Tongue (tissue), 2 donors: ENCODE results near the gene OXLD1. TPM values are rescaled to one million over a fixed set of nuclear protein-coding genes. Genes with fewer than 3 reads are reported as not detected.
"Not testable (repeated sequence)": the region's sequence is repeated elsewhere in the genome, so short reads cannot be mapped to it uniquely, and the experiment has no call there.

Experiments
- DNase-seq: peaks from one replicate; pipeline ENCODE4 v3.0.0-alpha.2; 2015
- total RNA-seq: library from RNA; depleted of rRNA; stranded (reverse); fragments of >200 nt; gene quantifications from one replicate; pipeline ENCODE4 v1.2.3, GENCODE V29; 2014

The OXLD1 gene
- total RNA-seq, 1 donor from 2014 or later = 6.3 TPM

DNA sequence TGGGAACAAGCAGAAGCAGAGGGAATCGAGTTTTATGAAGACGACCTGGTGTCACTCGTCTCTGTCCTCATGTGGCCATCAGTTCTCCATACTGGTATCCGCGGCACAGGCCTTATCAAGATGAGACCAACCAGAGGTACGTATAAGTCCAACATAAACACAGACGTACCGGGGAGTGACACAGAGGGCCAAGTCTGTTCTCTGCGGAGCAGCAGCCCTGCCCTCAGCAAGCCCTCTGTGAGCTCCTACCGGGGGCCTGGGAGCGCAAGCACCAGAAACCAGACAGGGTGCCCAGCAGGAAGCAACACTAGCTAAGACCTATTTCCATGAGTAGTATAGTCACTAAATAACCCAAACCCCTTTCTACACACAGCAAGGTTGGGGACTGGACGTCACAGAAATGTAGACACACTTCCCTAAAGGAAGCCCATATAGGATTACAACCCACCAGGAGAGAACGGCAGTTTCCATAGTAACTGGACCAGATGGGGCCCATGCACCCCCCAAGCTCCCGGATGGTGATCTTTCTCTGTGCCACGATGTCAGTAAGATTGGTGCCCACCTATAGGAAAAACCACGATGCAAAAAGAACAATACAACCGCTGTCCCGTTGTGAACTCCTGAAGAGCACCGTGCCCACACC lies 16.3 kb upstream of the OXLD1 start:
- DNase-seq = no peak

DNA sequence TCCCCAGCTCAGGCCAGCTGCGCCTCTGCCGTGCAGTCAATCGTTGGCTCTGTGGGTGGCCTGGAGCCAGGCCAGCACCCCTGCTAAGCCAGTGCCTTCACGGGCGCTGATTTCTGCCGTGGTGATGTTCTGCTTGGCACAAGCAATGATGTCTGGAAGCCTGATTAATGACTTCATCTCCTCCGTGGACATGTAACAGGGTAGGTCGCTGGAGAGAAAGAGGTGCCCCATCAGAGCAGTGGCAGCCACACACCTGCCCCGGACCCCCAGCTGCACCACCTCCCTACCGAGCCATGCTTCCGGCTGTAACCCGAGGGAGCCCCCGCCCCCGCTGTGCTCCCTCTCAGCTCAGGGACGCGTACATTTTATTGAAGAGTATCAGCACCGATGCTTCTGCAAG lies 15.3 kb upstream of the OXLD1 start:
- no peak for DNase-seq

DNA sequence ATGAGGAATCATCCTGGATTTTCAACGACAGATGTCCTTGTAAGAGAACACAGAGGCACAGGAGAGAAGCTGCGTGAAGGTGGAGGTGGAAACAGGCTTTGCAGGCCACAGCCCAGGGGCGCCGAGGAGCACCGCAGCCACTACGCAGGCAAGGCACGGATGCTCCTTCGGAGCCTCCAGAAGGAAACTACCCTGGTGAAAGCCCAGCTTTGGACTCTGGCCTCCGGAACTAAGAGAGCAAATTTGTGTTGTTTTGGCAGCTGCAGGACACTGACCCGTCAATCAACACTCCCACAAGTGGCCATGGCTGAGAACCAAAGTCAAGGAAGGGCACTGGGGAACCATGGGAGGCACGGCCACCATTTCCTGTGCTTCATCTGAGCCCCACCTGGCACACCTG lies 13.7 kb upstream of the OXLD1 start:
- DNase-seq = no peak

DNA sequence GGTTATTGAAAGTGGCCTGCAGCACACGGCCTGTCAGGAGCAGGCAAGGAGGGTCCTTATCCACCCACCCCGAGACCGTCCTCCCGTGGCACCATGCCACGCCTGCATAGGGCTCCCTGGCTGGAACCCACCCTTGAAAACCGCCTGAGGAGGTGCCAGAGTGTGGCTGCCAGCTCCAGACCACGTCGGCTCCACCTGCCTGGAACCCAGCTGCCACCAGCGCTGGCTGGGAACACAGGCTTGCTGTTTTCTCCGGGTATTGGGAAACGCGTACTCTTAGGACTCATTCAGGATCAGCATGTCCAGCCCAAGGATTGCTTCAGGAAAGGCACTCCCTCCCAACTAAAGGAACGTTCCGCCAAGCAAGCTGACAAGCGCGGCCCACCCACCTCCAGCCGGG lies 10.5 kb upstream of the OXLD1 start:
- no peak for DNase-seq

DNA sequence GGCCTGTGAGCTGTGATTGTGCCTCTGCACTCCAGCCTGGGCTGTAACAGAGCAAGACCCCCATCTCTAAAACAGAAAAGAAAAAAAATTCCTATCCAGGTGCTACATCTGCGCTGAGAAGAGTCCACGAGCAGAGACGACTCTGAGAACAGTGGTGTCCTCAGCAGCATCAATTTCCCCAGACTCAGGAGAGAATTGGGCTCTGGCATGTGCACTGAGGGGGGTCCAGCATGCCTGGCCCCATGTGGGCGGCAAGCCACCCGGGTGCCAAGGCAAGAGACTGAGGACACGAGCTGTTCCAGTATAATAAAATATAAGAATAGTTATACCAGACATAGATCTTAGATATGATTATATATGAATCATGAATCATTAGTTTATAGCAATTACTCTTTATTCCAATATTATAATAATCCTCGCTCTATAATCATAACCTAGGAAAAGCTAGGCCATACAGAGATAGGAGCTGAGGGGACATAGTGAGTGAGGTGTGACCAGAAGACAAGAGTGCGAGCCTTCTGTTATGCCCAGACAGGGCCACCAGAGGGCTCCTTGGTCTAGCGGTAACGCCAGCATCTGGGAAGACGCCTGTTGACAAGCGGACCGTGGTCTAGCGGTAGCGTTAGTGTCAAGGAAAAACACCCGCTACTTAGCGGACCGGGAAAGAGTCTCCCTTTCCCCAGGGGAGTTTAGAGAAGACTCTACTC lies 9.3 kb upstream of the OXLD1 start:
- DNase-seq = not testable (repeated sequence)

DNA sequence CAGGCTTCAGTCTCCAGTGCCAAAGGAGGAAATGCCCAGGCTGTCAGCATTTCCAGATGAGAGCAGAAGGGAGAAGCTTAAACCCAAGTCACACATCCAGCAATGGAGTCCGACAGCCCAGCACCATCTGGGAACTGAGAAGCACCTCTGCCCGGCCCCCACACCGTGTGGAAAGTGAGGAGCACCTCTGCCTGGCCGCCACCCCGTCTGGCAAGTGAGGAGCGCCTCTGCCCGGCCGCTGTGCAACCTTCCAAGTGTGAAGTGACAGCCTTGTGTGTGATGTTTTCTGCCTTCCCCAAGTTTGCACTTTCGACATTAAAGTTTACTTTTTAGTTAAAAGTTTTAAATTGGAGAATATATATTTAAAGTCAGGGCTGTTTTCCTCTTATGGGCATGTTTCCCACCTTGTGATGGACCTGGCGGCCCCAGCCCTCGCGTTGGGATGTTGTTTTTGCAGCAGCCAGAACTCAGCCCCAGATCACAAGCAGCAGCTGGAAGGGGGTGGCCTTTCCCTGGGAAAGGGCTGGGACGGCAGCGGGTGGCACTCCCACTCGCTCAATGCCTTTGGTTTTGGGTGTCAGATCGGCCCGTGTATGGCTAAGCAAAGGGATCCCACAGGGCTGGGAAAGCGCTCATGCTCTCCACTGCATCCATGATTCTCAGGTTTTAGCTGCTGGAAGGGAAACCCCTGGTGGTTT lies 7.3 kb upstream of the OXLD1 start:
- no peak for DNase-seq

DNA sequence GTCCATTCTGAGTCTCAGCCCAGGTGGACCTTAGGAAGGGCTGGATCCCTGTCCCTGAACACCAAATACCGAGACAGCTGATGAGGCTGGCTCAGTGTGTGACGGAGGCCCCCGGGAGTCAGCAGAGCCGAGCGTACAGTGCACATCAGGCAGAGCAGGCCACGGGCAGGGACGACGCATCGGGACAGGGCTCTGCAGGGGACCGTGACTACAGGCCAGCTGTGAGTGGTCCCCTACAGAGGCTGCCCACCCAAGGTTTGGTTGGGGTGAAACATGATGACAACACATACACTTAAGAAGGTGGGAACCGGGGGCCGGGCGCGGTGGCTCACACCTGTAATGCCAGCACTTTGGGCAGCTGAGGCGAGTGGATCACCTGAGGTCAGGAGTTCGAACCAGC lies 6.5 kb upstream of the OXLD1 start:
- no peak for DNase-seq

DNA sequence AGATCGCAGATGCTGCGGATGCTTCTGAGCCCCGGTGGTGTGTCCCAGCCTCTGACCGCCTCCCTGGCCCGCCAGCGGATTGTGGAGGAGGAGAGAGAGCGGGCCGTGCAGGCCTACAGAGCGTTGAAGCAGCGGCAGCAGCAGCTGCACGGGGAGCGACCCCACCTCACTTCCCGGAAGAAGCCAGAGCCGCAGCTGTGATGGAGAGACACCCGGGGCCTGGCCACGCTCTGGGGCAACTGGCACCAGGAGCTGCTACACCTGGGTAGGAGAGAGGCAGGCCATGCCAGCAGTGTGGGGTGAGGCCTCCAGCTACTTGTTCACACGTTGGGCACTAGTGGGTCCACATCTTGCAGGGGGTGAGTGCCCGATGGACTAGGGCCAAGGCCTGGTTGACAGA lies 6.1 kb upstream of the OXLD1 start:
- DNase-seq = no peak

DNA sequence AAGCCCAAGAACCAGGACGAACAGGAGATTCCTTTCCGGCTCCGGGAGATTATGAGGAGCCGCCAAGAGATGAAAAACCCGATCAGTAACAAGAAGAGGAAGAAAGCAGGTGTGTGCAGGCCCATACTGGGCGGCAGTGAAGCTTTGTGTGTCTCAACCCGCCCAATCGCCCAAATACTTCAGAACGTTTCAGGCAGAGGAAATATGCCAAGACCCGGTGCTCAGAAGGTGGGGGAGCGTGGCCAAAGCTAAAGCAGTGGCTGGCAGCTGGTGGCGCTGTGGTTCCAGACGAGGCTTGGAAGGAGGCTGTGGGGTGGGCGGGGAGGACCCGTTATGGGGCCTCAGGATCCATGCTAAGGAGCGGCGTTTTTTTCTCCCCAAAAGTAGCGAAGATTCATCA lies 1.3 kb upstream of the OXLD1 start:
- DNase-seq = no peak

DNA sequence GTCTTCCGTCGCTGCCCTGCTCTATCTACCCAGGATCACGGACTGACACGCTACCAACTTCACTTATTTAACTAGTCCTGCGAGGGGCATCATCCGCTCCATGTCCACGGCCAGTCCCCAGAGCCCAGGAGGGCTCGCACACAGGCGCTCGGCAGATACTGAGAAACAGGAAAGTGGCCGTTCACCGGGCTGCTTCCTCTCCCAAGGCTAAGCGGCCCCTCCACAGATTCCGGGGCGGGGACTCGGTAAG lies 388 bp downstream of the OXLD1 start:
- no peak for DNase-seq

DNA sequence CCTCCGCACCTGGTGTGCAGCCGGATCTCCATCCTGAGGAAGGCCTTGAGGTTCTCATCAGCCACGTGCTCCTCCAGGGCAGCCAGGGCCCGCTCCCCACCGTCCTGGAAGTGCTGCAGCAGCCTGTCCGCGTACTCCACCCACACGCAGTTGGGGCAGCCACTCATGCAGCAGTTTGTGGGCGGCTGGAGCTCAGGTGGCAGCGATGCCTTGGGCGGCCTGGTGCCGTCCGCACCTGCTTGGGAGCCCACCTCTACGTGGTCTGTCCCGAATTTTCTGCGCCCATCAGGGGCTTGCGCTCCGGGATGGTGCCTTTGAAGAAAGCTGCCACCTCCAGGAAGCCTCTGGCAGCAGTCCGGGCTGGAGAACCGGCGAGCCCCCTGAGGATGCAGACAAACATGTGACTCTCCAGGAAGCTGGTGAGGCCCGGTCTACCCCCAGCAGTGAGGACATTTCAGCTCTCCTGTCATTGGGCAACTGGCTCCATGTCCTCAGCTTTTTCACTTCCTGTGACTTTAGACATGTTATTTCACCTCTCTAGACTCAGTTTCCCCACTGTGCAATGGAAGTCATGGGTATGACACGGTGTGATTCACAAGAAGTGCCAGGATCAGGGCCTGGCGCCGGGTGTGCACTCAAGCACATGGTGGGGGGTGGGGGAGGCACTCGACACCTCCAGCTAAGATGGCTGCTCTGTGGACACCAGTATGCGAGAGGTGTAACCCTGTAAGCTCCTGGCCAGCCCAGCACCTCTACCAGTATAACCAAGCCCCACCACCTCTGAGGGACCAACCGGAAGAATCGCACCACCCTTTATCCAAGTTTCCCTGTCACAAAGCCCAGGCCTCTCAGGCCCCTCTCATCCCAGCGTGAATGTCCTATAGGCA lies 957 bp downstream of the OXLD1 start:
- DNase-seq = no peak

DNA sequence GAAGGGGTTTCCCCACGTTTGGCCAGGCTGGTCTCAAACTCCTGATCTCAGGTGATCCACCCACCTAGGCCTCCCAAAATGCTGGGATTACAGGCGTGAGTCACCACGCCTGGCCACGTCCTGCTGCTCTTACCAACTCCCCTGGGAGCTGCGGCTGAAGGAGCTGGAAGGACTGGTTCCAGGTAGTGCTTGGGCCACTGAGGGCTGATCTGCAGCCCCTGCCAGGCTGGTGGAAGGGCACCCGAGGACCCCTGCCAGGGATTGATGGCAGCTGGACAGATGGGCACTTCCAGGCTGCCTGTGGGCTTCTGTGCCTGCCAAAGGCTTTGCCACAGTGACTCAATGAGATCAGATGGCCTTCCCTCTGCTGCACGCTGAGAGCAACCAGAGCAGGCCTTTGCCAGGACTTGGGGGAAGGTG lies 2.3 kb downstream of the OXLD1 start:
- no peak for DNase-seq

DNA sequence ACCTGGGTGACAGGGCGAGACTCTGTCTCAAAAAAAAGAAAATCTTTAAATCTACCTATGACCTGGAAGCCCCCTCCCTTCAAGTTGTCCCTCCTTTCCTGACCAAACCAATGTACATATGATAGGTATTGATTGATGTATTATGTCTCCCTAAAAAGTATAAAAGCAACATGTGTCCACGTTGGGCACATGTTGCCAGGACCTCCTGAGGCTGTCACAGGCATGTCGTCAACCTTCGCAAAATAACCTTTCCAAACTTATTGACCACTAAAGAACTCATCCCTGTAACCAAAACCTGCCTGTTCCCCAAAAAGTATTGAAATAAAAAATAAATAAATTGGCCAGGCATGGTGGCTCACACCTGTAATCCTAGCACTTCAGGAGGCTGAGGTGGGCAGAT lies 4.4 kb downstream of the OXLD1 start:
- no peak for DNase-seq

DNA sequence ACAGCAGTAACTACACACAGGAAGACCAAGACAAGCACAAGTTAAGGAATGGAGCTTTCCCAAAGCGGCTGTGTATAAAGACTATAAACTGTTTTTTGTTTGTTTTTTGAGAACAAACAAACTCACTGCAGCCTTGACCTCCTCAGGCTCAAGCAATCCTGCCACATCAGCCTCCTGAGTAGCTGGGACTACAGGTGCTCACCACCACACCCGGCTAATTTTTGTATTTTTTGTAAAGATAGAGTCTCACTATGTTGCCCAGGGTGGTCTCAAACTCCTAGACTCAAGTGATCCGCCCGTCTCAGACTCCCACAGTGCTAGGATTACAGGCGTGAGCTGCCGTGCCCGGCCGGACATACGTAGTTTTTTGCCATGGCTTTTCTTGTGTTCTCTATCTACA lies 6.0 kb downstream of the OXLD1 start:
- no peak for DNase-seq

DNA sequence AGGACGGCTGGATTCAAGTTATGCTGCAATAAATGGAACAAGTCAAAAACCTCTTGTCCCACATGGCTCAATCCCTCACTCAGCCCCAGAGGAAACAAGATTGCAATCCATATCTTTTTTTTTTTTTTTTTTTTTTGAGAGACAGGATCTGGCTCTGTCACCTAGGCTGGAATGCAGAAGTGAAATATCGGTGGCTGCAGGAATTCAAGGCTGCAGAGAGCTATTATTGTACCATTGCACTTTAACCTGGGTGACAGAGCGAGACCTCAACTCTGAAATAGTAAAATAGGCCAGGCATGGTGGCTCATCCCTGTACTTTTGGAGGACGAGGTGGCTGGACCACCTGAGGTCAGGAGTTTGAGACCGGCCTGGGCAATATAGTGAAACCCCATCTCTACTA lies 7.4 kb downstream of the OXLD1 start:
- DNase-seq = no peak

DNA sequence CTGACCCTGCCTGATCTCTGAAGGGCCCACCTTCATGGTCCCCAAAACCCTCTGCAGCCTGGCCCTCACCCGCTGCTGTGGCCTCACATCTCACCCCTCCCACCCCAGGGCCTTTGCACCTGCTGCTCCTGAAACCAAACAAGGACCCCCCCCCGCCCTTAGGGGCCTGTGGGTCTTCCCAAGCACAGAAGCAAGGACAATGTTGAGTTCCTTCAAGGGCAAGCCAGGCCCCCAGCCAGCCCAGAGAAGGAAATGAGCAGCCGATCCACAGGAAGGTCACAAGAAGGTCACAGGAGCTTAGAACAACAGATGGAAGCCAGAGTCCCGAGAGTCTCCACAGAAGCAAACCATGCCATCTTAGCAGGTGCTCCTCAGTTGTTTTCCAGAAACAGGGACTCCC lies 9.6 kb downstream of the OXLD1 start:
- DNase-seq = no peak

DNA sequence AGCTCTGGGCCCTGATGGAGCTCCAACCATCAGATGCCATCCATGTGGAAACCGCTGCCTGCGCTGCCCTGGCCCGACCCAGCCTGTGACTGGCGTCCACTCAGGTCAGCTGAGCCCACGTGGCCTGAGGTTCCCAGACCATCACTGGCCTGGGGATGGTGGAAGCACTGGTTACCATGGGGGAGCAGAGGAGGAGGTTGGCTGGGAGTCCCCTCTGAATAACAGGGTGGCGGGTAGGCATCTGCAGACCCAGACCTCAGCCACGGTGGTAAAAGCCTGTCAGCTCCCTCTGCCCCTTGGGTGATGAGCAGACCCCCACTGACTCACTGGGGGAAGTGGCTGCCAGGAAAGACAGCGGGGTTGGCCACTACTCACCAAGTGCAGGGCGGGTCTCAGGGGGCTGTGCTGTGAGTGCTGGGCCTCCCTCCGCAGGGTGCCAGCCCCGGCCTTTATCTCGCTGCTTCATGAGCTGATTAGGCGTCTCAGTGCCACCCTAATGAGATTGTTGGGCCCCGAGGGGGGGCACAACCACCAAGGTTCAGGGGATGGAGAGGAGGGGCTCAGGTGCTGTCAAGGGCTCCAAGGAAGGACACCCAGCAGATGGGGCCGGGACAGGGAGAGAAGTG lies 10.2 kb downstream of the OXLD1 start, which contains the start of gene PDE6G:
TSS of gene PDE6G (minus strand) at position 425 of the 626 bp plus-strand sequence. CDS start 3,237 bp downstream, outside the sequence.
- DNase-seq = no peak

DNA sequence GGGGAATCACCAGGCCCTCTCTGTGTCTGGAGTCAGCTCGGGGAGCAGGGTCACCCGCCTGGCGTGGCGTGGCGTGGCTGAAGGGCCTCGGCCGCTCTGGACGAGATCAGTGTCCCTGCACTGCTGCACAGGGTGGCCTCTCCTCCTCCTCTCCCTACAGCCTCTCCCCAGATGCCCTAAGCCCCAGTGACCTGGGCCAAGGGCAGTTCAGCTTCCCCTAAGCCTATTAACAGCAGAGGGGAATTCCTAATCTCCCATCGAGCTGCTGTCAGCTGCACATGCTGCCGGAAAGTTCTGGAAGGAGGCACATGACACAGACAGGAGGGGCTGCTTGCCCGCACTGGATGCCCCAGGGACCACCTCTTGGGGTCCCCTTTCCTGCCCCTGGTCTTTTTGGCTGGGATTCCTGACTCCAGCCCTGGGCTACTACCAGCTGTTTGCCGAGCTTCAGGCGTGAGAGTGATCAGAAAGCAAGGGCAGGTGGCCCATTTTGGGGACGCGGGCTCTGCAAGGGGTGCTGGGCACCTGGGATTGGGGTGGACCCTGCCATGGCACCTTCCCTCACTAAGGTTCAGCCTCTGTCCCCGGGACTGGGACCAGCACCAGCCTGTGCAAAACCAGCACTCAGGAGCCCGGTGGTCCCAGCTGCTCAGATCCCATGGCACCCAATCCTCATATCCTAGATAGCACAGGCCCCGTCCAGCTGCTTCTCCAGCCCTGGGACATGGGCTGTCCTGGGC lies 10.9 kb downstream of the OXLD1 start:
- no peak for DNase-seq

DNA sequence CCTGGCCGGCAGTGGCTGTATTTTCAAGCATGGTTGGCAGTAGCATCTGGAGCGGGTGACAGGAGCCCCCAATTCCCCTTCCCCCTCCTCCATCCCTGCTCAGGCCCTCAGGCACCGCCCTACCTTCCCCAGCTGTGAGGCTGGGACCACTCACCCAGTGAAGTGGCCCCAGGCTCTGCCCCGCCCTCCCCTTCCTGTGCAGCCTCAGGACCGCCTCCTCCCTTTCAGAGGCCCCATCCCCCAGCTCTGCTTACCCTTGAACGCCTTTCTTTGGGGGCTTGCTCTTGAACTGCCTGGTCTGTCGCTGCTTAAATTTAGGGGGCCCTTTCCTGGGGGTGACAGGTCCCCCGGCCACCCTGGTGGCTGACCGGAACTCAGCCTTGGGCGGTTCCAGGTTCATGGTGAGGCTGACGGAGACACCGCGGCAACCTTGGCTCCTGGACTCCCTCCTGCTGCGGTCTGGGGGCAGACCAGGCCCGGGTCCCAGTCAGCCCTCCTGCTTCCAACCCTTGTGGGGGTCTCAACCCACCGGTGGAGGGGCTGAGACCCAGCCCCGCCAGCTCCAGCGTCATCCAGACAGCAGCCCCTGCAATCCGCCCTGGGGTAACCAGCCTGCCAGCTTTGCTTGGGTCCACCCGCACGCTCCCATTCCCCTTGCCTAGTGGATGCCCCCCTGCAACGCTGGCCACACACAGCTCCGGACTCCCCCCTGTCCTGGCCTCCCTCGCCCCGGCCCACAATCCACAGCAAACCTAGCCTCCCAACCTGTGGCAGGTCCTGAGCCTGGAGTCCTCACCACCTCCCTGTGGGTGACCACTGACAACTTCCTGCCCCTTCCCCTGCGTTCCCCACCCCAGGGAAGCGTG lies 13.3 kb downstream of the OXLD1 start:
- peak; percentile 16 for DNase-seq

DNA sequence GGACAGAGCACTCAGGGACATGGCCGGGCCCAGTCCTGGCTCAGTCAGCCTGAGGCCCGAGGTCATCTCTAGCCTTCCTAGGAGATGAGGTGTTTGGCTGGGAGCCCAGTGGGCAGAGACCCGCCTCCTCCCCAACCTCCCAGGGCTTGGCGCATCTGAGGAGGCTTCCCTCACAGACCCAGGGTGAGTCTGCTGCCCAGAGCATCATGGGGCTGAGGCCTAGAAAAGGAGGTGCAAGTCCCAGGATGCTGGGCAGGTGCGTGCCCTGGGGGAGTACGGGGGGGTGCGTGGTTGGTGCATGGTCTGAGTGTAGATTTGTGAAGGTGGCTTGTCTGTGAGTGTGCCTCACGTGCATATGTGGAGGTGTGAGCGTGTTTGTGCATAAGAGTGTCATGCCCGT lies 14.7 kb downstream of the OXLD1 start:
- DNase-seq = no peak

DNA sequence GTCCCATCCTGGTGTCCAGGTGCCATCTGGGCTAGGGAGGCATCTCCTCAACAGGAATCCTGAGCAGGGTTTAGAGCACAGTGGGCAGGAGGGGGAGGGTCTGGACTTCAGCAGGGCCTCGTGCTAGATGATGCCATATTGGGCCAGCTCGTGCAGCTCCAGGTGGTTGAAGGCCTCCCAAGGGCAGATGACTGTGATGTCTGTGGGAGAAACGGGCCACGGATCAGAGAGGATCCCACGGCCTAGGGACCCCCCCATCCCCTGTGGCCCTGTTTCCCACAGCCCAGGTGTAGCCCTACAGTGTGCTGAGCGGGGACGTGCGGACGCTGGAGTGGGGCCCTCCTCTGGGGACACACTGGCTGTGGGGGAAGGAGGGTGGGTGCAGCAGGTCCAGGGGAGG lies 15.5 kb downstream of the OXLD1 start:
- DNase-seq = no peak
